Nucleus accumbens (tissue), 56 donors: ENCODE measurements around the gene PSMD13.
"Not testable (repeated sequence)": the region's sequence is repeated elsewhere in the genome, so short reads cannot be mapped to it uniquely, and the experiment has no call there.

Experiments
- DNase-seq, 56 donors: peaks; one replicate each; lab custom pipeline; 2025; lab: John Stamatoyannopoulos, UW

Gene PSMD13

DNA sequence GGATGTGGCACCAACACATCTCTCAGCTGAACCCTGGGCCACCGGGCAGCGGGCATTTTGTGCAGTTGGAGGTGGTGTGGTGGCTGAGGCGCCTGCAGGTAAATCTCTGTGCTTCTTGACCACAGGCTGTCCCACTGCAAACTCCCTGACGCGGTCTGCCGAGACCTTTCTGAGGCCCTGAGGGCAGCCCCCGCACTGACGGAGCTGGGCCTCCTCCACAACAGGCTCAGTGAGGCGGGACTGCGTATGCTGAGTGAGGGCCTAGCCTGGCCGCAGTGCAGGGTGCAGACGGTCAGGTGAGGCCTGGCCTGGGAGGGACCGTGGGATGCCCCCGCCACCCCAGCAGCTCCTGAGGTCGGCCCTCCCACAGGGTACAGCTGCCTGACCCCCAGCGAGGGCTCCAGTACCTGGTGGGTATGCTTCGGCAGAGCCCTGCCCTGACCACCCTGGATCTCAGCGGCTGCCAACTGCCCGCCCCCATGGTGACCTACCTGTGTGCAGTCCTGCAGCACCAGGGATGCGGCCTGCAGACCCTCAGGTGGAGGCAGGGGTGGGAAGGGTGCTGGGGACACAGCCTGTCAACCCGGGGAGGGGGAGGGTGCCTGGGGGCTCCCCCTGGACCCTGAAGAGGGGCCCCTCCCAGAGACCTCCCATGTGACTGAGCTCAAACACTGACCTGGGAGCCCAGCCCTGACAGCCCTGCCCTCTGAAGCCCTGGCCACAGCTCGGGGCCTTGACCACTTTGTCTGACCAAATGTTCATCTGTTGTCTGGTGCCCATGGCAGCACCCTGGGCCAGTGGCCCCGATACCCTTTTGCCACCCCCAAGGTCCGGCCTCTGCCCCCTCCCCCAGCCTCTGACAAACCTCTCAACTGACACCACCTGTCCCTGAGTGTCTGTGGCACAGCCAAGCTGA is 47.6 kb downstream of the PSMD13 start:
- no peak for DNase-seq

DNA sequence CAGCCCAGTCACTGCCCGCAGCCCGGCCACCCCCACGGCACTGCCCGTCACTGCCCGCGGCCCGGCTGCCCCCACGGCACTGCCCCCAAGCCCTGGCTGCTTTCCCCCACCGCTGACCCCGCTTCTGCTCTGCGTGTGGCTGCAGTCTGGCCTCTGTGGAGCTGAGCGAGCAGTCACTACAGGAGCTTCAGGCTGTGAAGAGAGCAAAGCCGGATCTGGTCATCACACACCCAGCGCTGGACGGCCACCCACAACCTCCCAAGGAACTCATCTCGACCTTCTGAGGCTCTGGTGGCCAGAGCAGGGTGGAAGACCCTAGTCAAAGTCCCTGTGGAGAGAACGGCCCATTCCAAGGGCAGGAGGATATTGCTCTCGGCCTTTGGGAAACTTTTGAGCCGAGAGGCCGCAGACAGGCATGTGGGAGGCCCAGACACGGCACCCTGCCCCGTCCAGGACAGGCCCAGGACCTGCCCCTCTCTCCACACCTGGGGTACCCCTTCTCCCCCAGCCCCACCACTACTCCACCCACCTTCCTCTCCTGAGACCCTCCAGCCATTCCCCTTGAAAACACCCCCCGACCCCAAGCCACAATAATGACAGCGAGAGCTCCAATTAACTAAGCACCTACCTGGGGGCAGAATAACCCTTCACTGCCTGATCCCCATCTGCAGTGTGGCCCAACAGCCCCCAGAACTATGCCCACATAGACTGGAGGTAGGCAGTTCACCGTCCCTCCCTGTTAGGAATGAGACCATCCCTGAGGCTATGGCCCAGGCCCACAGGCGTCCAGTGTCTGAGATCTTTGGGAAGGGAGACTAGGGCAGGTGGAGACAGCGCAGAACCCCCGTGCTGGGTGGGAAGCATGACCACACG is 48.5 kb downstream of the PSMD13 start:
- DNase-seq = no peak

DNA sequence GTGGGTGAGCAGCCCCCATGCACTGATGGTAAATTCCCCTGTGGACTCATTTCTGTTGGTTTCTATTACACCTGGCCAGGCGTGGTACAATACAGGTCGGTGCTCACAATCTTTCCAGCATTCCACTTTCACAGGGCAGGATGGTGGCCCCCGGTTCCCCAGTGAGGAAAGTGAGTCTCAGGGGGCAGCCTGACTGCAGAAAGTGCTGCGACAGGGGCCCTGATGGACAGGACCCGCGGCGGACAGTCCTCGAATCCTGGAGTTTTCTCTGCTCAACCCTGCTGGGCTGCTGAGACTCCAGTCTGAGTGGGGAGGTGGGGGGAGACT is 49.1 kb downstream of the PSMD13 start:
- DNase-seq = no peak

DNA sequence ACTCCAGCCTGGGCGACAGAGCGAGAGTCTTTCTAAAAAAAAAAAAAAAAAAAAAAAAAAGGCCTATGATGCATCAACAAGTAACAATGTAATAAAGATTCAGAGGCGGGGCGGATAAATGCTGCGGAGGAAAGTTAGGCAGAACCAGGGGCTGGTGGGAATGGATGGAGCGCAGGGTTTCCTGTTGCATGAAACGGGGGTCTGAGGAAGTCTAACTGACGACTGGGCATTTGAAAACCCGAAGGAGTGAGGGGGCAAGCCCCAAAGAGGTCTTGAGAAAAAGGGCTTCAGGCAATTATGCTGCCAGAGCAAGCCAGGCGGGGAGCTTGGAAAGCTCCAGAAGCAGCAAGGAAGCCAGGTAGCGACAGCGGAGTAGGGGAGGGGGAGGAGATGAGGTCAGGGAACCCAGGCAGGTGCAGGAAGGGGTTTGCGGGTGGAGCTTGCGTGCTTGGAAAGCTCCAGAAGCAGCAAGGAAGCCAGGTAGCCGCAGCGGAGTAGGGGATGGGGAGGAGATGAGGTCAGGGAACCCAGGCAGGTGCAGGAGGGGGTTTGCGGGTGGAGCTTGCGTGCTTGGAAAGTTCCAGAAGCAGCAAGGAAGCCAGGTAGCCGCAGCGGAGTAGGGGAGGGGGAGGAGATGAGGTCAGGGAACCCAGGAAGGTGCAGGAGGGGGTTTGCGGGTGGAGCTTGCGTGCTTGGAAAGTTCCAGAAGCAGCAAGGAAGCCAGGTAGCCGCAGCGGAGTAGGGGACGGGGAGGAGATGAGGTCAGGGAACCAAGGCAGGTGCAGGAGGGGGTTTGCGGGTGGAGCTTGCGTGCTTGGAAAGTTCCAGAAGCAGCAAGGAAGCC is 50.4 kb downstream of the PSMD13 start:
- not testable (repeated sequence) for DNase-seq

DNA sequence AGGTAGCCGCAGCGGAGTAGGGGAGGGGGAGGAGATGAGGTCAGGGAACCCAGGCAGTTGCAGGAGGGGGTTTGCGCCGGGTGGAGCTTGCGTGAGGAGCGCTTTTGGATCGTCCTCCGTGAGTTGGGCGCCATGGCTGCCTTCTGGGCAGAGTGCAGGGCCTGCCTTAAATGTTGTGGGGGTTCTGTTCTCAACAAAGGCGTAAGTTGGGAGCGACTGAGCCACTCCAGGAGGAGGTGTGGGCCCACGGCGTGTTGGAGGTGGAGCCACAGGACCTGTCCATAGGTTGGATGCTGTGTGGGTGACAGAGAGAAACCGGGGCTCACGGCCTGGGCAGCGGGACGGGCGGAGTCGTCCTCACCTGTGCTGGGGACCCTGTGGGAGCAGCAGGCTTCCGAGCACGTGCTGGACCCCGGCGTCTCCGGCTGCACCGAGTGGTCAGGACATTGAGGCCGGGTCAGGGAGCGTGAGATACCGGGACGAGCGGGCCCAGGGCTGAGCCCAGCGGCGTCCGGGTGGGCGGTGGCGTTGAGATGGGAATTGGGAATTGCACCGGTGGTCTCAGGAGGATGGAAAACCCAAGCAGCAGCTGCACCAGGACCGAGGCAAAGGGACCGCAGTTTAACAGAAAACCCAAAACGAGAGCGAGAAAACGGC is 51.2 kb downstream of the PSMD13 start:
- DNase-seq = no peak

DNA sequence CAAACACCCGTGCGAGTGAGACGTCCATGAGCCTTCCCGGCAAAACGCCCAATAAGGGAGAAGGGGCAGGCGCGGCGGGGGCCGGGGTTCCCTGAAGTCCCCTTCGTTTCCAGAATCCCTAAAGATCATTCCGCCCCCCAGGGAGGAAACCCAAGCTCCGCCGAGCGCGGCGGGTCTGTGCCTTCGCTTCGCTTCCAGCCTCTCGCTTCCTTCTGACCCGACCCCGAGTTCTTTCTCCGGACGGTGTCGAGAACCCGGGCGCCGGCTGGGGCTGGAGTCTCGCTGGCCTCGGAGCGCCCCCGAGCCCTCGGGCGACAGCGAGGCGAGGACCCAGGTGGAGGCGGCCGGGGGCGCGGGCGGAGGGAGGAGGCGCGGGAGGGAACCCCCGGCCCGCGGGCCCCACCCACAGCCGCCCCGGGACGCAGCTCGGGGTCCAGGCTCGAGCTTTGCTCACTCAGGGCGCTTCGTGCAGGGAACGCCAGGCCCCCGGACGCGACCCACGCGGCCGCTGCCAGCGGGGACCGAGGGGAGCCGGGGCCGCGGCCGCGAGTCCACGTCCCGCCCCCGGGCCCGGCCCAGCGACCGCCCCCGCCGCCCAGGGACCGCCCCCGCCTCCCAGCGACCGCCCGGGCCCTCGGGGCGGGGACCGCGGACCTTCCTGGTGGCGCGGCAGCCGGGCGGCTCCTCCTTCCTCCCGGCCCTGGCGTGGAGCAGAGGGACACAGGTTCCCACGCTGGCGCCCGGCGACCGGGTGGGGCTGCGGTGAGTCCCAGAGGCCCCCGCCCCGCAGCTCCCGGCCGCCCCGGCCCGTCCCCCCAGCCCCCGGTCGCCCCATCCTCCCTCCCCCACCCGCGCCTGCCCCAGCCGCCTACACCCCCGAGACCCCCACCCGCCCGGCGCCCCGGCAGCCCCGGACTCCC is 52.0 kb downstream of the PSMD13 start, which contains the start of gene PGGHG:
TSS of gene PGGHG (plus strand) at position 649 of the 920 bp plus-strand sequence. CDS start 691 bp downstream, outside the sequence.
- peak in 3 of 56 donors; percentile 31 to 58 (median 42) for DNase-seq

DNA sequence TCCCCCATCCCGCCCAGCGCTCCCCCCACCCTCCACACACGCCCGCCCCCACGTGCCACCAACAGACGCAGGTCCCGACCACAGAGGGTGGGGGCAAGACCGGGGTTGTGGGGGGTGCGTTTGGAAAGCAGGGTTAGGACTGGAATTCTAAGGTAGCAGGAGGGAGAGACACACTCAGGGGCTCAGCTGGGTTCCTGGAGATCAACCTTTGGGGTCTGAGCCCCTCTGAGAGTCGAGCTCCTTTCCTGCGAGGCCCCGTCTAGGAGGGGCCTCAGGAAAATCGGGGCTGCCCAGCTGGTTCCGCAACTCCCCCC is 52.6 kb downstream of the PSMD13 start:
- no peak for DNase-seq

DNA sequence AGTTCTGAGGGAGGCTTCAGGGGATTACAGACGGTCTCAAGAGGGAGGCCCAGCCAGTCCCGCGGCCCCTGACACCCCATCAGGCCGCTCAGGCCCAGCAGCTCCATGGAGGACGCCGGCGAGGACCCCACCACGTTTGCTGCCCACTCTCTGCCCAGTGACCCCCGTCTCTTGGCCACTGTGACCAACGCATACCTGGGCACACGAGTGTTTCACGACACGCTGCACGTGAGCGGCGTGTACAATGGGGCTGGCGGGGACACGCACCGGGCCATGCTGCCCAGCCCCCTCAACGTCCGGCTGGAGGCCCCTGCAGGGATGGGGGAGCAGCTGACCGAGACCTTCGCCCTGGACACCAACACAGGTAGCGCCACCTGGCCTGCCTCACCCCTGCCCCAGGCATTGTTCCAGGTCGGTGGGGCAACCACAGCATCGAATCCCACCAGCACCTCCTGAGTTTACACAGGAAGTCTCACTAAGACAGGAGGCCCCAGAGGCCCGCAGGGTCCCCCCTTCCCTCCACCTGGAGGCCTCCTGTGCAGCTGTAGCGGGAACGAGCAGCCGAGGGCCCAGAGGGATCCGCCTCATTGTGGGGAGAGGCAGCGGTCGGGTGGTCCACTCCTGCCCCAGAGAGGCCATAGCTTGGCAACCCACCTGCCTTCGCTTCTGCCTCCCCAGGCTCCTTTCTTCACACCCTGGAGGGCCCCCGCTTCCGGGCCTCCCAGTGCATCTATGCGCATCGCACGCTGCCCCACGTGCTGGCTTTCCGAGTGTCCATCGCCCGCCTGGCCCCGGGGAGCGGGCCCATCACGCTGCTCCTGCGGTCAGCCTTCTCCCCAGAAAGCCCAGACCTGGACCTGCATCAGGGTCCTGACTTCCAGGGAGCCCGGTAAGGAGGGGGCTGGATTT is 53.2 kb downstream of the PSMD13 start:
- DNase-seq = no peak

DNA sequence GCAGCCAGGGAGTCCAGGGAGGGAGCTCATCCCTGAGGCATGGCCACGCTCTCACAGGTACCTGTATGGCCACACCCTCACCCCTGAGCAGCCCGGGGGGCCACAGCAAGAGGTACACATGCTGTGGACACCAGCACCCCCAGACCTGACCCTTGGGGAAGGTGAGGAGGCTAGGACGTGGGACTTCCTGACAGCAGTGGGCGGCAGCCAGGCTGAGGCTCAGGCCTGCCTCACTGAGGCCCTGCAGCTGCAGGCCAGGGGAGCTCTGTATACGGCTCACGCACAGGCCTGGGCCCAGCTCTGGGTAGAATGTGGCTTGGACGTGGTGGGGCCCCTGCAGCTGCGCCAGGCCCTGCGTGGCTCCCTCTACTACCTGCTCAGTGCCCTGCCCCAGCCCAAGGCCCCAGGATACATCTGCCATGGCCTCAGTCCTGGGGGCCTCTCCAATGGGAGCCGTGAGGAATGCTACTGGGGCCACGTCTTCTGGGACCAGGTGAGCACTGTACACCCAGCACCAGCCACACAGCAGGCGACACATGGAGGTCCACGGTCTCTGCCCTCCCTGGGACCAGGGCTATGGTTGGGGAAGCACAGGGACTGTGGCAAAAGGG is 54.0 kb downstream of the PSMD13 start:
- DNase-seq = no peak

DNA sequence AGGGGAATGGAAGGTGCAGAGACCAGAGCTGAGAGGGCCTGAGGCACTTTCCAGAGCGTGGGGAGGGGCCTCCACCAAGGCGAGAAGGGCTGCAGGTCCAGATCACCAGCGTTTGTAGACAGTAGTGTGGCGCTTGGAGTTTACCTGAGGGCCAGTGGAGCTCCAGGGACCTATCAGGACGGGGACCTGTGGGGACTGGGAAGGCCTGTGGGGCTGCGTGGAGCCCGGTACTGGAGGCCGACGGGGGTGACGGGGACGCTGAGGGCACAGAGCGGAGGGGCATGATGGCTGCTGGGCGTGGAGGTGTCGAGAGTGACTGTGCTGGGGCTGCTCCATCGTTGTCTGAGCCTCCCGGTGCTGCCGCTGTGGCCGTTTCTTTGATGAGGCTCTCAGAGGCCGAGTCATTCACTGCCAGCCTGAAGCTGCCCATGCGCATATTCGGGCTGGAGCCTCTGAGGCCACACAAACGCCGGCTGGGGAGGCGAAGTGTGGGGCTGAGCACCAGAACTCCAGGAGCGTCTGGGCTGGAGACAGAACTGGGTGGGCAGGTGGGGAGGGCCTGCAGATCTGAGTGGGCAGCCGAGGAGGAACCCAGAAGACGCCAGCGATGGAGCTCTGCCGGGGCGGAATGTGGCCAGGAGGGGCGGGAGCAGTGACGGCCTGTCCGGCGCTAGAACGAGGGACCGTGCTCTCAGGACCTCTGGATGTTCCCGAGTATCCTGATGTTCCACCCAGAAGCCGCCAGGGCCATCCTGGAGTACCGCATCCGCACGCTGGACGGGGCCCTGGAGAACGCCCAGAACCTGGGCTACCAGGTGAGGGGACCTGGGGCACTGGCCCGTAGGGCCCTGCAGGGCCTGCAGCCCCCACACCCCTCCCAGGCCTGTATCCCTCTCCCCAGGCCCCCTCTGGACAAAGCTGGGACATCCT is 54.8 kb downstream of the PSMD13 start:
- no peak for DNase-seq

DNA sequence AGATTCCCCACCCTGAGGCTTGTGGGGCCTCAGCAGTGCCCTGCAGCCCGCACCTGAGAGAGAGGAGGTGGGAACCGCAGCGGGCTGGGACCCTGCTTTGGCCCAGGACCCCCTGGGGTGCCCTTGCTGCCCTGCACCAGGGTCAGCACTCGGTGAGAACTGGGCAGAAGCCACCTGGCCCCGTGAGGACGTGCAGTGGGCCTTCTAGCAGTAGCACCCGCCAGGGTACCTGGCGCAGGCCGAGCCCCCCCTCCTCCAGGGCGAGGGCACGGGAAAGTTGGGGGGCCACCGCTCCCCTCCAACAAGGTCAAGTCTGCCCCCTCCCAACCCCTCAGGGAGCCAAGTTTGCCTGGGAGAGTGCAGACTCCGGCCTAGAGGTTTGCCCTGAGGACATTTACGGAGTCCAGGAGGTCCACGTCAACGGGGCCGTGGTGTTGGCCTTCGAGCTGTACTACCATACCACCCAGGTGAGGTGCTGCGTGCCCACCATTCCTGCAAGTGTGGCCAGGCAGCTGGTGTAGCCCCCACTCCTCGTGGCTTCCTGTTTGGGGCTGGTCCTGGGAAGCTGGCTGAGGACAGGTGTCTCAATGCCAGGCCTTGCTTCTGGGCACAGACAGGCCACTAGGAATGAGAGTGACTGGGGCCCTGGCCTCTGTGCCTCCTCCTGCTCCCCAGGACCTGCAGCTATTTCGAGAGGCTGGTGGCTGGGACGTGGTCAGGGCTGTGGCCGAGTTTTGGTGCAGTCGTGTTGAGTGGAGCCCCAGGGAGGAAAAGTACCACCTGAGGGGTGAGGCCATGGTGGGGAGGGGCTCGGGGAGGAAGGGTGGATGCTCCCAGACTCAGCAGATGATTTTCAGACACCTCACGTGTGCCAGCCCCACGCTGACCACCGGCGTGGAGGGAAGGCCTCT is 55.7 kb downstream of the PSMD13 start:
- DNase-seq = no peak

DNA sequence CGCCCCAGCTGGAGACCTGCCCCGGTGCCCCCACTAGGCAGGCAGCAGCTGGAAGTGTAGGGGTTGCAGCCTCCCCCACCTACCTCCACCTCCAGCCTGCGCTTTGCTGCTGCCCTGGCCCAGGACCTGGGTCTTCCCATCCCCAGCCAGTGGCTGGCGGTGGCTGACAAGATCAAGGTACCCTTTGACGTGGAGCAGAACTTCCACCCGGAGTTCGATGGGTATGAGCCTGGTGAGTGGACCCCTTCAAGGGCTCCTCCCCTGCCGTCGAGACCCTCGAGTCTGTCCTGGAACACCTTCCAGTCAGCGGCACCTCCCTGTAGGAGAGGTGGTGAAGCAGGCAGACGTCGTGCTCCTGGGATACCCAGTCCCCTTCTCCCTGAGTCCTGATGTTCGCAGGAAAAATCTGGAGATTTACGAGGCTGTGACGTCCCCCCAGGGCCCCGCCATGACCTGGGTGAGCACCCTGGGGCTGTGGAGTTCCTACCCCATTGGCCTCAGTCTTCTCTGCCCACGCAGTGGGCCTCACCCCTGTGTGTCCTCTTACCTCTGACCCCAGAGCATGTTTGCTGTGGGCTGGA is 56.6 kb downstream of the PSMD13 start:
- DNase-seq = no peak

DNA sequence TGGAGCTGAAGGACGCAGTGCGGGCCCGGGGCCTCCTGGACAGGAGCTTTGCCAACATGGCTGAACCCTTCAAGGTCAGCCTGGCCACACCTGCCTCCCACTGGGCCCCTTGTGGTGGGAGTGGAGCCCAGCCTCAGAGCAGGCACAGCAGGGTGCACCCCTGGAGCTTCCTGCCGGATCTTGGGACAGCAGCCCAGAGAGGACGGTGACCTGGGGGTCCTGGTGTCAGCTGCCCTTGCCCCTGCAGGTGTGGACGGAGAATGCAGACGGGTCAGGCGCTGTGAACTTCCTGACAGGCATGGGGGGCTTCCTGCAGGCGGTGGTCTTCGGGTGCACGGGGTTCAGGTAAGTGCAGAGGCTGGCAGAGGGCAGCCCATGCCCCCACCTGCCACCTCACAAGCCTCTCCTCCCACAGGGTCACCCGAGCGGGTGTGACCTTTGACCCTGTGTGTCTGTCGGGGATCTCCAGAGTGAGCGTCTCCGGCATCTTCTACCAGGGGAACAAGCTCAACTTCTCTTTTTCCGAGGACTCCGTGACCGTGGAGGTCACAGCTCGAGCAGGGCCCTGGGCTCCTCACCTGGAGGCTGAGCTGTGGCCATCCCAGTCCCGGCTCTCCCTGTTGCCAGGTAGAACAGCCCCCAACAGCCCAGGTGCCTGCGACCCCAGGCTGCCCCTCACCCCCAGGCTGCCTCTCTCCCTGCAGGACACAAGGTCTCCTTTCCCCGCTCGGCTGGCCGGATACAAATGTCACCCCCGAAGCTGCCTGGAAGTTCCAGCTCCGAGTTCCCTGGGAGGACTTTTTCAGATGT is 57.3 kb downstream of the PSMD13 start:
- DNase-seq = no peak

DNA sequence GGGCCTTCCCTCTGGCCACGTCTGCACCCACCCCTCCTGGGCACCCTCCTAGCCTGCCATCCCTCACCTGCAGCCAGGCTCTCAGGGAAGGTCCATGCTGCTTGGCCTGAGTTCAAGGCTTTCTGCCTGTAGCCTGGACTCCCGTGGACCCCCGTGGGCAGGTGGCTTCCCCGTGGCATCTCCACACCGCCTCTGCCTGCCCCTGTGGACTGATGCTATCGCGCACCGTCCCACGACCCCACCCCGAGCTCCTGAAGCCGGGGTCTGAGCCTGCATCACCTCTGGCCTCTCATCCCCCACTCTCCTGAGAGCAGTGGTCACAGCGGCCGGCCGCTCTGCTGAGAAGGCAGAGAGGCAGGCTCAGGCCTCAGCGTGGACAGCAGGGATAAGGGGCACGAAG is 58.0 kb downstream of the PSMD13 start:
- no peak for DNase-seq
